ENCODE results near the gene PRR18. TPM values are rescaled to one million over a fixed set of nuclear protein-coding genes. Genes with fewer than 3 reads are reported as not detected.

The PRR18 gene
- total and polyA plus RNA-seq, 9 of the 15 experiments (the other 6 are each of a cell fraction or from before 2014, with no cell fraction given): not detected

- TF ChIP-seq HMGXB4 (CRISPR knock-in tag; IDR thresholded peaks at IDR 0.05): no peak
- no peak for TF ChIP-seq NFIX (CRISPR knock-in tag; IDR thresholded peaks at IDR 0.05; ENCODE audit: low read depth)
- TF ChIP-seq MEF2D (tag; conservative IDR thresholded peaks at IDR 0.05; ENCODE audit: low read depth): no peak
- TF ChIP-seq SRSF3 (IDR thresholded peaks at IDR 0.05; ENCODE audit: insufficient read depth, low read length): no peak
- TF ChIP-seq PRMT5 (CRISPR knock-in tag; IDR thresholded peaks at IDR 0.05): no peak
- no peak for TF ChIP-seq KAT8 (IDR thresholded peaks at IDR 0.05; ENCODE audit: low read depth)
- no peak for TF ChIP-seq ZSCAN32 (CRISPR knock-in tag; IDR thresholded peaks at IDR 0.05)
- TF ChIP-seq MYBL2 (IDR thresholded peaks at IDR 0.05; ENCODE audit: low read depth): no peak
- no peak for TF ChIP-seq MYBL2 (CRISPR knock-in tag; IDR thresholded peaks at IDR 0.05; ENCODE audit: borderline replicate concordance)
- TF ChIP-seq ZBTB34 (CRISPR knock-in tag; IDR thresholded peaks at IDR 0.05): no peak
- TF ChIP-seq ZNF507 (tag; conservative IDR thresholded peaks at IDR 0.05): no peak
- TF ChIP-seq KHSRP (IDR thresholded peaks at IDR 0.05): no peak
- TF ChIP-seq UBTF (IDR thresholded peaks at IDR 0.05; ENCODE audit: borderline replicate concordance in 1 of 2, low read depth in 2 of 2, low read length in 2 of 2): no peak
These were observed 4.1 kb downstream of the PRR18 start (continued) for GRCh38 chr6:166304106-166304505.

All from K562 (cell line).